Stimulated activated CD8-positive, alpha-beta memory T cell treated with anti-CD3 and anti-CD28 coated beads, Interleukin-15, amount 100 ng/mL, for 24 hours (primary cell): ENCODE measurements around the gene CACFD1.

ENCODE experiments used
- DNase-seq: peaks from one replicate; pipeline ENCODE4 v3.0.0-alpha.2; 2020; ENCODE audit warnings: low read depth

The CACFD1 gene

GRCh38 chr9:133464638-133465037 lies 4.9 kb downstream of the CACFD1 start:
- no peak for DNase-seq

GRCh38 chr9:133465984-133466383 lies 6.2 kb downstream of the CACFD1 start:
- no peak for DNase-seq

- no peak for DNase-seq
Observed at GRCh38 chr9:133467101-133467500, 7.3 kb downstream of the CACFD1 start.

GRCh38 chr9:133468374-133468773 lies 8.6 kb downstream of the CACFD1 start:
- no peak for DNase-seq

- no peak for DNase-seq
Observed at GRCh38 chr9:133468777-133469421, 9.1 kb downstream of the CACFD1 start.

GRCh38 chr9:133470427-133470924 lies 10.7 kb downstream of the CACFD1 start:
- DNase-seq, result no peak

- no peak for DNase-seq
Observed at GRCh38 chr9:133470988-133471387, 11.2 kb downstream of the CACFD1 start.

- DNase-seq, result no peak
Observed at GRCh38 chr9:133471551-133472276, 11.9 kb downstream of the CACFD1 start.

GRCh38 chr9:133472277-133472645 lies 12.5 kb downstream of the CACFD1 start:
- no peak for DNase-seq

GRCh38 chr9:133472753-133473378 lies 13.1 kb downstream of the CACFD1 start:
- DNase-seq, result no peak

GRCh38 chr9:133473743-133474142 lies 14.0 kb downstream of the CACFD1 start:
- no peak for DNase-seq

- no peak for DNase-seq
Observed at GRCh38 chr9:133474215-133474614, 14.4 kb downstream of the CACFD1 start.

GRCh38 chr9:133474853-133475252 lies 15.1 kb downstream of the CACFD1 start:
- DNase-seq, result no peak

- no peak for DNase-seq
Observed at GRCh38 chr9:133475292-133476012, 15.7 kb downstream of the CACFD1 start.

- DNase-seq, result no peak
Observed at GRCh38 chr9:133476036-133476931, 16.5 kb downstream of the CACFD1 start.

- DNase-seq, result no peak
Observed at GRCh38 chr9:133476941-133477340, 17.2 kb downstream of the CACFD1 start.

- no peak for DNase-seq
Observed at GRCh38 chr9:133477461-133477860, 17.7 kb downstream of the CACFD1 start.

- DNase-seq, result no peak
Observed at GRCh38 chr9:133477992-133478850, 18.4 kb downstream of the CACFD1 start.

GRCh38 chr9:133478851-133479711 lies 19.3 kb downstream of the CACFD1 start, which contains the start of gene SLC2A6:
Gene SLC2A6, minus strand, starts transcription at chr9:133479099. Its CDS starts 40 bp downstream, at chr9:133479059.
- DNase-seq, result peak; percentile 69
